Measurements from ENCODE around the gene DGCR8. TPM values are rescaled to one million over a fixed set of nuclear protein-coding genes. Genes with fewer than 3 reads are reported as not detected.
"Not testable (repeated sequence)": the region's sequence is repeated elsewhere in the genome, so short reads cannot be mapped to it uniquely, and the experiment has no call there.

DGCR8 gene
- polyA plus RNA-seq, 4 donors = 39.2 to 48.4 (median 40.9) TPM

GRCh38 chr22:20148414-20148813, 68.4 kb downstream of the DGCR8 start:
- no peak for DNase-seq (ENCODE audit: low read depth in 4 of 4, low spot score in 3 of 4)

DNA sequence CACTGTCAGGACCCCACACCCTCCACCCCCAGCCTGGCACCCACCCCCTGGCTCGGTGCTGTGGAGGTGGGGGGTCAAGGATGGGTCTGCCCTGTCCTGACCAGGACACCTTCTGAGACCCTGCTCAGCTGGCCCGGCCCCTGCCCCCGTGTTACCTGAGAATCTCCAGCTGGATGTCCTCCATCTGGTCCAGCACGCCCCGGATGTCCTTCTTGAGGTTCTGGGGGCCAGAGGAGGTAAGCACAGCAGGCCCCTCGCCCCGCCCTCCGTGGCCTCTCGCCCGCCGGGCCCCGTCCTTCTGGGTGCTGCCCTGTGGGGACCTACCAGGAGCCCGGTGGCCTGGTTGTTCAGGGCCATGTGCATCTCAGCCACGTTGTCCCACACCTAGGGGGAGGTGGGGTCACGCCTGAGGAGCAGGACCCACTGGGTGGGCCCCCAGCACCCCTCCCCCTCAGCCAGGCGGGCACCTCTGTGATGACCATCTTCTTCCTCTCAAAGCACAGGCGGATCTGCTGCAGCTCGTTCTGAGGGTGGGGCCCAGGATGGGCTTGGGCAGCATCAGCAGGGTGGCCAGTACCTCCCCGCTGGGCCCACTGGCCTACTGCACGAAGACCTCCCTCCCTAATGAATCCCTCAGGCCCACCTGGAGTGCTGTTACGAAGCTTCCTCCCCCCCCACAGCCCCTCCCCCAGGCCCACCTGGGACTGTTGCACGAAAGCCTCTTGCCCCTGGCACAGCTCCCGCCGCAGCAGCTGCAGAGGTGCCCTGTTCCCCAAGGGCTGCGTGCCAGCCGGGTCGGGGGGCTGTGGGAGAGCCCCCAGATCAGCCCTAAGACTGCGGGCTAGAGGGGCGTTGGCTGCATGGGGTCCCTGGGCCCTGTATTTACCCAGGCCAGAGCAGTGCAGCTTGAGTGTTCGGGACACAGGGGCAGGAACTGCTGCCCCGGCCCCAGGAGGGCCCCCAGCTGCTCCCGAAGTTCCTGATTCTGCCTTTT, 69.5 kb downstream of the DGCR8 start:
- no peak for DNase-seq (ENCODE audit: low read depth in 4 of 4, low spot score in 3 of 4)

DNA sequence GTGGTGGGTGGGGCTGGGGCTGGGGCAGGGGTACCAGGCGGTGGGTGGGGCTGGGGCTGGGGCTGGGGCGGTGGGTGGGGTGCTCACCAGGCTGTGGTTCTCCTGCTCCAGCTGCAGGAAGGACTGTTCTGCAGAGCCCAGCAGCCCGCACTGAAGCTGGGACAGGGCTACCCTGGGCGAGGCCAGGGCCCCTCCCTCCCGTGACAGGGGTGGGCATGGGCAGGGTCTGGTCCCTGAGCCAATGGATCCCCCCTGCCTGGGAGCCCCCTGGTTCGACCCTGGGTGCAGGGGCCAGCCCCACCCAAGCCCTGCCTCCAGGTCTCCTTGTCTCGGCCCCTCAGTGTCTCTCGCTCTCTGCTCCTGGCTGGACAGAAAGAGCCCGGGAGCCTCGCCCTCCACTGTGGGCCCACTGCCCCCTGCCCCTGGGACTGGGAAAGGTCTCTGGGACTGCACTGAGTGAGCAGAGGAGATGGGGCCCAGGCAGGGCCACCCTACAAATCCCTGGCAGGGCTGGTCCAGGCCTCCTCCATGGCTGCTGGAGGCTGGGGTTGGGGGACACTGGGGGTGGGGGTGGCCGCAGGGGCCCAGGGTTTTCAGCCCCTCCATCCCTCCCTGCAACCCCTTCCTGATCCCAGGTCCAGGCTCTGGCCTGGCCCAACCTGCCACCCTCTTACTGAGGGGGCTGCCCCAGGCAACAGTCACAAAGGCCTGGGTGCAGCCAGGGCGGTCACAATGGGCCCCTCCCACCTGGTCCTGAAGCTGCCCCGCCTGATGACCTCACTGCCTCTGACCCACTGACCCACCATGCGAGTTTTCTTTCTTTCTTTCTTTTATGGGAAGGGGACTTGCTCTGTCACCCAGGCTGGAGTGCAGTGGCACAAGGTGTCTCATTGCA, 70.6 kb downstream of the DGCR8 start, which contains the start of gene CCDC188:
Gene CCDC188, minus strand, starts transcription at position 675 of the 895 bp plus-strand sequence. Its CDS starts 69 bp downstream, at position 606.
- DNase-seq (ENCODE audit: low read depth in 4 of 4, low spot score in 3 of 4) = no peak

GRCh38 chr22:20151276-20151588, 71.2 kb downstream of the DGCR8 start:
- DNase-seq (ENCODE audit: low read depth in 4 of 4, low spot score in 3 of 4) = no peak

GRCh38 chr22:20152464-20152890, 72.4 kb downstream of the DGCR8 start:
- DNase-seq (ENCODE audit: low read depth in 4 of 4, low spot score in 3 of 4) = no peak

GRCh38 chr22:20153945-20154344, 73.9 kb downstream of the DGCR8 start:
- DNase-seq (ENCODE audit: low read depth in 4 of 4, low spot score in 3 of 4) = no peak

- DNase-seq (ENCODE audit: low read depth in 4 of 4, low spot score in 3 of 4) = no peak
Observed at GRCh38 chr22:20154602-20155187, 74.7 kb downstream of the DGCR8 start.

GRCh38 chr22:20155330-20156041, 75.4 kb downstream of the DGCR8 start:
- no peak for DNase-seq (ENCODE audit: low read depth in 4 of 4, low spot score in 3 of 4)

GRCh38 chr22:20156042-20156389, 76.0 kb downstream of the DGCR8 start:
- no peak for DNase-seq (ENCODE audit: low read depth in 4 of 4, low spot score in 3 of 4)

DNA sequence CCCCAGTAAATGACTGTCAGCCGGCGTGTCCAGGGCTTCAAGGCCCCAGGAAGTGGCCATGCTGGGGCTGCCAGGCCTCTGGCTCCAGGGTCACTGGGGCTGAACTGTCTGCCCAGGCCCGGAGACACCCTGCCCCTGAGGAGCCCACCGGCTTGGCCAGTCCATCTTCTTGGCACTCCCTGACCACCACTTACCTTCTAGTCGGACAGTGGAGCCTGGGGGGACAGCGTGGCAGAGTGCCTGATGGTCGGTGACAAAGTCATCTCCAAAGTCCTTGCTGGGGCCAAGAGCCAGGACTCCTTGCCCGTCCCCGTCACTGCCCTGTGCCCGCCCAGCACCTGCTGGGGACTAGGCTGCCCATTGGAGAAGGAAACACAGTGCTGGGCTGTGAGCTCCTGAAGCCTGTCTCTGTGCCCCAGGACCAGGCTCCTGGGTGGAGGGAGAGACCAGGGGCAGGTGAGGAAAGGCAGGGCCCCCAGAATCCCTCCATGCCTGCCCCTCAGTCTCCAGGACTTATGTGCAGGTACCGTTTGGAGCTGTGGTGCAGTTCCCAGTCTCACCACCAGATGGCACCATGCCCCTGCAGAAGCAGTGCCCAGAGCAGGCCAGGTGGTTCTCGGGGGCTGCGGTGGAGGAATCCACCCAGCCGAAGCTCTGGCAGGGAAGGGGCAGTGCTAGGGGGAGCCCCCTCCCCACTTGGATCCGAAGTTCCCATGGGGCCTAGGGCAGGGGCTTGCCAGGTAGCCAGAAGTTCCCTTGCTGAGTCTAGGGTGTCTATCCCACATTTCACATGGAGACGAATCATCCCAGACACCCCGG, 76.8 kb downstream of the DGCR8 start:
- peak; percentile 56 to 83 (median 60) for DNase-seq (ENCODE audit: low read depth in 4 of 4, low spot score in 3 of 4)

- DNase-seq (ENCODE audit: low read depth in 4 of 4, low spot score in 3 of 4) = no peak
Observed at GRCh38 chr22:20157430-20158183, 77.6 kb downstream of the DGCR8 start.

- DNase-seq (ENCODE audit: low read depth in 4 of 4, low spot score in 3 of 4) = no peak
Observed at GRCh38 chr22:20158391-20159036, 78.5 kb downstream of the DGCR8 start.

DNA sequence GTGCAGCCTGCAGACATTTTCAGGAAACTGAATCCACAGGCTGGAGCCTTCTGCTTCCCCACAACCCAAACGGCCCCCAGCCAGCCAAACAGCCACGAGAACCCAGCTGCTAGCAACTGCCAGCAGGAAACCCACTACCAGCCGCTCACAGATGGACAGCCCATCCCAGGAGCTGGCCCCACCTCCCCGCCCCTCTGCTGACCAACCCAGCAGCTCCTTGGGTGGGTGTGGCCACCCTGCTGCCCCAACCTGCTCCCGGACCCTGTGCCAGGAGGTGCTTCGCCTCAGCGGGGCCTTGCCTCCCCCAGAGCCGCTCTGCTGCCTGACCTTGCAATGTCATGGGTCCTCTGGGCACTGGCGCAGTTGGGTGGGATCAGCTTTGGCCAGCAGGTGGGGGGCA, 79.0 kb downstream of the DGCR8 start:
- no peak for DNase-seq (ENCODE audit: low read depth in 4 of 4, low spot score in 3 of 4)

DNA sequence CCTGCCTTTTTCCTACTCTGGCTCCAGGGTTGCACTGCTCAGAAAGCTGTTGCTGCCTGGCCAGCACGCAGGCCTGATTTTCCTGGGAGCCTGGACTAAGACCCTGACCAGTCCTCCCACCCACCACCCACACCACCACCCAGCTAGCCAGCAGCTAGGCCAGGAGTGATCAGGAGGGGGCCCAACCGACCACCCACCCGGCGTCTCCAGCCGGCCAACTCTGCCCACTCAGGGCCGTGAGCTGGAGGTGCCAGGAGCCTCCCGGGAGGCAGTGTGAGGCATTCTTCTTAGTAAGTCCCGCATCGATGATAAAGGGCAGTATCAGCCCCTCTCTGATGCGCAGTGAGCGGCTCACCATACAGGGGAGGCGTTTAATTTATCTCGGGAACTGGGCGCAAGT, 79.5 kb downstream of the DGCR8 start:
- not testable (repeated sequence) for DNase-seq (ENCODE audit: low read depth in 4 of 4, low spot score in 3 of 4)

DNA sequence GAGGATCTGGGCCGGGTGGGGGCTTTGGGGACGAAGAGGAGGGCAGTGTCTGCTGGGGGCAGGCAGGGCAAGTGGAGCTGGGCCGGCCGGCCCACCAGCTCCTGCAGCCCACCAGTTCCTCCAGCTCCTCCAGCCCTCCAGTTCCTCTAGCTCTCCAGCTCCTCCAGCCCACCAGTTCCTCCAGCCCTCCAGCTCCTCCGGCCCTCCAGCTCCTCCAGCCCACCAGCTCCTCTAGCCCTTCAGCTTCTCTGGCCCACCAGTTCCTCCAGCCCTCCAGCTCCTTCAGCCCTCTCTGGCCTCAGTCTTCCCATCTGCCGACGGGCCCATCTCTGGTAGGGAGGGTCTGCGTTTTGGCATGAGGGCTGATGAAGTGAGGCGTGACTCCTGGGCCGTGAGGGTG, 80.0 kb downstream of the DGCR8 start:
- no peak for DNase-seq (ENCODE audit: low read depth in 4 of 4, low spot score in 3 of 4)

All from right renal pelvis (tissue), 4 donors.